Neural progenitor cell (in vitro differentiated cells): Measurements from ENCODE around the gene DEXI. TPM values are rescaled to one million over a fixed set of nuclear protein-coding genes. Genes with fewer than 3 reads are reported as not detected.

ENCODE experiments used
- DNase-seq: peaks from one replicate; pipeline ENCODE4 v3.0.0-alpha.2; 2016; ENCODE audit warnings: low spot score
- H2AFZ ChIP-seq: fragments of 200-600 bp; sonication (generic); replicated peaks from 2 replicates; pipeline ENCODE4 v1.6.1; 2016; ENCODE audit warnings: antibody characterized with exemption
- H3F3A ChIP-seq: fragments of 200-600 bp; sonication (generic); 2 replicates; pipeline ENCODE4 v1.6.1; 2016; ENCODE audit warnings: antibody characterized with exemption, low read depth
- H3K27ac ChIP-seq: fragments of 200-600 bp; sonication (generic); 2 replicates; pipeline ENCODE4 v1.5.1; 2016; ENCODE audit warnings: mild to moderate bottlenecking
- H3K27me3 ChIP-seq: fragments of 200-600 bp; sonication (generic); 2 replicates; pipeline ENCODE4 v1.6.1; 2016; ENCODE audit warnings: mild to moderate bottlenecking, moderate library complexity
- H3K36me3 ChIP-seq: fragments of 200-600 bp; sonication (generic); 2 replicates; pipeline ENCODE4 v1.5.1; 2016
- H3K4me1 ChIP-seq: fragments of 200-600 bp; sonication (generic); 2 replicates; pipeline ENCODE4 v1.6.1; 2016; ENCODE audit warnings: mixed run types
- H3K4me2 ChIP-seq: fragments of 200-600 bp; sonication (generic); 2 replicates; pipeline ENCODE4 v1.6.1; 2016
- H3K4me3 ChIP-seq: fragments of 200-600 bp; sonication (generic); 2 replicates; pipeline ENCODE4 v1.5.1; 2016
- H3K79me2 ChIP-seq: fragments of 200-600 bp; sonication (generic); 2 replicates; pipeline ENCODE4 v1.6.1; 2016; ENCODE audit warnings: low read depth
- H3K9ac ChIP-seq: fragments of 200-600 bp; sonication (generic); 2 replicates; pipeline ENCODE4 v1.6.1; 2016
- H3K9me3 ChIP-seq: fragments of 200-600 bp; sonication (generic); 2 replicates; pipeline ENCODE4 v1.5.1; 2016; ENCODE audit warnings: low read depth
- H4K20me1 ChIP-seq: fragments of 200-600 bp; sonication (generic); 2 replicates; pipeline ENCODE4 v1.6.1; 2016; ENCODE audit warnings: low read depth
- H3K27ac Mint-ChIP-seq: 3 replicates; pipeline ENCODE4 v1.8.0; 2021; ENCODE audit warnings: mixed read lengths
- H3K27me3 Mint-ChIP-seq: 2 replicates; pipeline ENCODE4 v1.8.0; 2022; ENCODE audit warnings: low read depth, mild to moderate bottlenecking, inconsistent platforms, moderate library complexity, mixed read lengths; ENCODE audit not compliant: insufficient read depth
- H3K36me3 Mint-ChIP-seq: 3 replicates; pipeline ENCODE4 v1.8.0; 2021; ENCODE audit warnings: mixed read lengths
- H3K4me1 Mint-ChIP-seq: 3 replicates; pipeline ENCODE4 v1.8.0; 2021; ENCODE audit warnings: mixed read lengths
- H3K4me3 Mint-ChIP-seq: 3 replicates; pipeline ENCODE4 v1.8.0; 2021; ENCODE audit warnings: mild to moderate bottlenecking, moderate library complexity, mixed read lengths
- H3K9me3 Mint-ChIP-seq: 3 replicates; pipeline ENCODE4 v1.8.0; 2020; ENCODE audit warnings: mixed read lengths
- EZH2 ChIP-seq: fragments of 200-600 bp; sonication (generic); IDR thresholded peaks from 2 replicates; pipeline ENCODE4 v1.6.1; 2017; ENCODE audit warnings: antibody characterized with exemption, mild to moderate bottlenecking, moderate library complexity
- EZH2phosphoT487 ChIP-seq: fragments of 200-600 bp; sonication (generic); IDR thresholded peaks from 2 replicates; pipeline ENCODE4 v1.6.1; 2017; ENCODE audit warnings: antibody characterized with exemption
- total RNA-seq: library from RNA; depleted of rRNA; stranded (reverse); fragments of >200 nt; gene quantifications from 2 replicates; pipeline ENCODE4 v1.2.3, GENCODE V29; 2015; ENCODE audit warnings: low replicate concordance
- TF ChIP-seq, protein P1 (sequence below): fragments of 200-600 bp; sonication (generic); IDR thresholded peaks from 2 replicates; pipeline ENCODE4 v1.5.1; 2017; ENCODE audit warnings: antibody characterized with exemption, mild to moderate bottlenecking

DEXI gene
- total RNA-seq, 1 donor from 2014 or later = 16.4 TPM

DNA sequence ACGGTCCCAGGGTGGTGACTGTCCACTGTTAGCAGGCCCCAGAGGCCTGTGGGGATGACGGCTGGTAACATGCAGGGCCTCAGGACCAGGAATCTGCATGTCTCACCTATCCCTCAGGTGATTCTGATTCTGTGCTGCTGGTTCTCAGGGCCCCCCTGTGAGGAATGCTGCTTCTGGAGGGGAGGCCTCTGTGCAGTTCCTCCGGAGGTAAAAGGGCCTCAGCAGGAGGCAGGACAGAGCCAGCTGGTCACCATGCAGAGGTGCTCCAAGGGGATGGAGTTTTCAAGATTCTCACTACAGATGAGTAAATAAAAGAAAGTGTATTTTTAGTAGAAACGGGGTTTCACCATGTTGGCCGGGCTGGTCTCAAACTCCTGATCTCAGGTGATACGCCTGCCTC, 35.9 kb upstream of the DEXI start:
- no peak for DNase-seq
- H3K27ac ChIP-seq = no peak overlapping the region
- peaks cover 7% of the 10 kb centered on the region for H3K27me3 Mint-ChIP-seq
- no peak overlapping the region for H3K4me2 ChIP-seq
- no peaks in the 10 kb centered on the region for H3K79me2 ChIP-seq
- TF ChIP-seq, protein P1, sequence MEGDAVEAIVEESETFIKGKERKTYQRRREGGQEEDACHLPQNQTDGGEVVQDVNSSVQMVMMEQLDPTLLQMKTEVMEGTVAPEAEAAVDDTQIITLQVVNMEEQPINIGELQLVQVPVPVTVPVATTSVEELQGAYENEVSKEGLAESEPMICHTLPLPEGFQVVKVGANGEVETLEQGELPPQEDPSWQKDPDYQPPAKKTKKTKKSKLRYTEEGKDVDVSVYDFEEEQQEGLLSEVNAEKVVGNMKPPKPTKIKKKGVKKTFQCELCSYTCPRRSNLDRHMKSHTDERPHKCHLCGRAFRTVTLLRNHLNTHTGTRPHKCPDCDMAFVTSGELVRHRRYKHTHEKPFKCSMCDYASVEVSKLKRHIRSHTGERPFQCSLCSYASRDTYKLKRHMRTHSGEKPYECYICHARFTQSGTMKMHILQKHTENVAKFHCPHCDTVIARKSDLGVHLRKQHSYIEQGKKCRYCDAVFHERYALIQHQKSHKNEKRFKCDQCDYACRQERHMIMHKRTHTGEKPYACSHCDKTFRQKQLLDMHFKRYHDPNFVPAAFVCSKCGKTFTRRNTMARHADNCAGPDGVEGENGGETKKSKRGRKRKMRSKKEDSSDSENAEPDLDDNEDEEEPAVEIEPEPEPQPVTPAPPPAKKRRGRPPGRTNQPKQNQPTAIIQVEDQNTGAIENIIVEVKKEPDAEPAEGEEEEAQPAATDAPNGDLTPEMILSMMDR = no peak
- TF ChIP-seq EZH2 (no peak), EZH2phosphoT487 (no peak)
- H3K9me3 Mint-ChIP-seq = no peaks in the 10 kb centered on the region
- H3F3A ChIP-seq = peaks cover 15% of the 10 kb centered on the region
- no peak overlapping the region for H2AFZ ChIP-seq
- no peaks in the 10 kb centered on the region for H3K9me3 ChIP-seq
- H3K9ac ChIP-seq = no peak overlapping the region
- H3K27me3 ChIP-seq = no peaks in the 10 kb centered on the region
- no peak overlapping the region for H3K27ac Mint-ChIP-seq
- no peaks in the 10 kb centered on the region for H4K20me1 ChIP-seq
- peaks cover 27% of the 10 kb centered on the region for H3K4me1 ChIP-seq
- H3K4me1 Mint-ChIP-seq = peaks cover 43% of the 10 kb centered on the region
- H3K4me3 ChIP-seq = no peak overlapping the region
- H3K4me3 Mint-ChIP-seq = no peak overlapping the region
- no peaks in the 10 kb centered on the region for H3K36me3 ChIP-seq
- H3K36me3 Mint-ChIP-seq = peaks cover 5% of the 10 kb centered on the region

DNA sequence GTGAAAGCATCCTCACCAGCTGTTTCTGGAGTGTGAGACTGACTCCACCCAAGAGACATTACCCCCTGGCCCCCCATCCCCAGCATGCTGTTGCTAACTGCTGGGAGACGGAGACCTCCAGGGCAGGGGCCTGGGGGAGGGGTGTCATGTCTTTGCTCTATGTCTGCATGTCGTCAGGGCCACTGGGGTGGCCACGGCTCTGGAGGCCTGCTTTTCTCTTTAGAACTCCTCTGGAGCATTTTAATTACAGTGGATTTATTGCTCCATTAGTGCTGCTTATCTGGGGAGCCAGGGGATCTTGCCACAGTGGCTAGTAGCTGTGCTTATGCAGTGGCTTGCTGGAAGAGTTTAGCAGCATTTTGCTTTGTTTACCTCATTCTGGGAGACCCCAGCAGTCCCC, 34.4 kb upstream of the DEXI start:
- Mint-ChIP-seq H3K4me3 (no peak overlapping the region), H3K27me3 (peaks cover 8% of the 10 kb centered on the region), H3K36me3 (peaks cover 3% of the 10 kb centered on the region), H3K4me1 (peaks cover 50% of the 10 kb centered on the region), H3K9me3 (no peaks in the 10 kb centered on the region), H3K27ac (no peak overlapping the region)
- Histone ChIP-seq H3K9me3 (no peaks in the 10 kb centered on the region), H2AFZ (no peak overlapping the region), H3K4me1 (peaks cover 27% of the 10 kb centered on the region), H3F3A (peaks cover 15% of the 10 kb centered on the region), H3K4me2 (no peak overlapping the region), H3K79me2 (no peaks in the 10 kb centered on the region), H3K27me3 (no peaks in the 10 kb centered on the region), H3K36me3 (no peaks in the 10 kb centered on the region), H4K20me1 (no peaks in the 10 kb centered on the region), H3K9ac (no peak overlapping the region), H3K27ac (no peak overlapping the region), H3K4me3 (no peak overlapping the region)
- TF ChIP-seq, protein P1 = no peak
- TF ChIP-seq EZH2phosphoT487 (no peak), EZH2 (no peak)
- no peak for DNase-seq

DNA sequence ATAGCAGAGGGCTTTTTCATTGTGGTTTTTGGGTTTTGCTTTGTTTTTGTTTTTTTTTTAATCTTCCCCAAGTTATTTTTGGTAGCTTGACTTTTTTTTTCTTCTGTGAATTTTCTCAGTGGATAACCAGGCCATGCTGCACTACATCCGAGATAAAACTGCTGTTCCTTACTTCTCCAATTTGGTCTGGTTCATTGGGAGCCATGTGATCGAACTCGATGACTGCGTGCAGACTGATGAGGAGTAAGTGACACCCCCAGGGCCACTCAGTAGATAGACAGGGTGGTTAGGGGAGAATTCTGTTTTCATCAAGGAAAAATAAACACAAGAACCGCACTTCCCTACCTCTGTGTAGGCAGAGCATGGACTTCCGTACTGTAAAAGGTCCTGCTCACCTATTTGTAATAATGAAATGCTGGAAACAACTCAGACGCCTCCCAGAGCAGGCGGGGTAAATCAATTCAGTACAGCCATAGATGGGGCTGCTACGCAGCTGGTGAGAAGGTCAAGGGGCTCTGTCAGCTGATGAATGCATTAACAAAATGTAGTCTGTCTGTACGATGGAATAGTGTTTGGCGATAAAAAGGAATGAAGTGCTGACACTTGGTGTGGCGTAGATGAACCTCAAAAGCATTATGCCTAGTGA, 30.7 kb upstream of the DEXI start:
- TF ChIP-seq, protein P1 = no peak
- TF ChIP-seq EZH2phosphoT487 (no peak), EZH2 (no peak)
- Histone ChIP-seq H3K79me2 (no peaks in the 10 kb centered on the region), H3K4me1 (no peaks in the 10 kb centered on the region), H3K9ac (no peak overlapping the region), H3K4me2 (no peak overlapping the region), H3K36me3 (no peaks in the 10 kb centered on the region), H4K20me1 (no peaks in the 10 kb centered on the region), H3K4me3 (no peak overlapping the region), H3K27ac (no peak overlapping the region), H2AFZ (no peak overlapping the region), H3F3A (no peaks in the 10 kb centered on the region), H3K9me3 (no peaks in the 10 kb centered on the region), H3K27me3 (no peaks in the 10 kb centered on the region)
- no peak for DNase-seq
- H3K27ac Mint-ChIP-seq = no peak overlapping the region
- no peak overlapping the region for H3K4me3 Mint-ChIP-seq
- H3K9me3 Mint-ChIP-seq = no peaks in the 10 kb centered on the region
- peaks cover 3% of the 10 kb centered on the region for H3K36me3 Mint-ChIP-seq
- peaks cover 27% of the 10 kb centered on the region for H3K4me1 Mint-ChIP-seq
- peaks cover 3% of the 10 kb centered on the region for H3K27me3 Mint-ChIP-seq
